Upper lobe of right lung (tissue), 1 donor: ENCODE data around the gene FIGN. TPM values are rescaled to one million over a fixed set of nuclear protein-coding genes. Genes with fewer than 3 reads are reported as not detected.
A peak's percentile ranks its signal among the peaks of the same experiment; 100 is the strongest.

Source experiments
- ATAC-seq: fragments of 200-7000 bp; cut with Tn5 transposase; one replicate; pipeline ENCODE4 v1.9.1; 2020; ENCODE audit warnings: mild to moderate bottlenecking, moderate library complexity
- DNase-seq: peaks from one replicate; pipeline ENCODE4 v3.0.0-alpha.2; 2020
- H3K27ac ChIP-seq: fragments of 200-600 bp; one replicate; pipeline ENCODE4 v1.8.0; 2022
- H3K27me3 ChIP-seq: fragments of 200-600 bp; one replicate; pipeline ENCODE4 v1.8.0; 2022; ENCODE audit warnings: mild to moderate bottlenecking
- H3K36me3 ChIP-seq: fragments of 200-600 bp; one replicate; pipeline ENCODE4 v1.8.0; 2022
- H3K4me1 ChIP-seq: fragments of 200-600 bp; one replicate; pipeline ENCODE4 v1.8.0; 2022
- H3K4me3 ChIP-seq: fragments of 200-600 bp; one replicate; pipeline ENCODE4 v1.8.0; 2022; ENCODE audit warnings: mild to moderate bottlenecking
- H3K9me3 ChIP-seq: fragments of 200-600 bp; one replicate; pipeline ENCODE4 v1.8.0; 2022
- CTCF ChIP-seq: fragments of 200-600 bp; IDR thresholded peaks from one replicate; pipeline ENCODE4 v1.8.0; 2022; ENCODE audit warnings: antibody characterized with exemption
- intact Hi-C: fragments of 100-400 bp; cut with DNase I; formaldehyde crosslinking; loops from one replicate; pipeline ENCODE4 v1.11.0; 2022
- total RNA-seq: library from RNA; stranded (reverse); fragmentation: NEBNext Ultra II Directional; extraction: Animal tissue kit (Norgen Biotek cat#: 25700); gene quantifications from one replicate; pipeline ENCODE4 v1.2.1, GENCODE V29; 2021
- donor health status: DM: no; HTN: yes; CAD: no; lungs with severe emphysema.

Gene FIGN
- total RNA-seq, 1 donor from 2014 or later = 6.5 TPM

DNA sequence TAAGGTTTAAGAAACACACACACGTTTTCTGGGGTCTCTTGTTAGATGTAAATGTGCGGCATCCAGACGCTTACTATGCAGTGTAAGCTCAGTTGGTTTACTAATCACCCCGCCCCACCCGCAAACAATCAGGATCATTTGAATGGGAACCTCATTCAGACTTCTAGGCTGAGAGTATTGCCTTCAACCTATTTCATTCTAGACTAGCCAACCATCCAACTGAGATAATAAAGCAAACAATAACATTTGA lies 1.3 kb upstream of the FIGN start:
- no peak for TF ChIP-seq CTCF
- no peaks in the 10 kb centered on the region for H3K36me3 ChIP-seq
- H3K4me3 ChIP-seq = peak overlapping the region; percentile 66
- no peaks in the 10 kb centered on the region for H3K27me3 ChIP-seq
- intact Hi-C loops = no loop called here
- peak overlapping the region; percentile 85 for H3K27ac ChIP-seq
- H3K9me3 ChIP-seq = no peaks in the 10 kb centered on the region
- no peak for DNase-seq
- H3K4me1 ChIP-seq = no peaks in the 10 kb centered on the region
- no peak for ATAC-seq

DNA sequence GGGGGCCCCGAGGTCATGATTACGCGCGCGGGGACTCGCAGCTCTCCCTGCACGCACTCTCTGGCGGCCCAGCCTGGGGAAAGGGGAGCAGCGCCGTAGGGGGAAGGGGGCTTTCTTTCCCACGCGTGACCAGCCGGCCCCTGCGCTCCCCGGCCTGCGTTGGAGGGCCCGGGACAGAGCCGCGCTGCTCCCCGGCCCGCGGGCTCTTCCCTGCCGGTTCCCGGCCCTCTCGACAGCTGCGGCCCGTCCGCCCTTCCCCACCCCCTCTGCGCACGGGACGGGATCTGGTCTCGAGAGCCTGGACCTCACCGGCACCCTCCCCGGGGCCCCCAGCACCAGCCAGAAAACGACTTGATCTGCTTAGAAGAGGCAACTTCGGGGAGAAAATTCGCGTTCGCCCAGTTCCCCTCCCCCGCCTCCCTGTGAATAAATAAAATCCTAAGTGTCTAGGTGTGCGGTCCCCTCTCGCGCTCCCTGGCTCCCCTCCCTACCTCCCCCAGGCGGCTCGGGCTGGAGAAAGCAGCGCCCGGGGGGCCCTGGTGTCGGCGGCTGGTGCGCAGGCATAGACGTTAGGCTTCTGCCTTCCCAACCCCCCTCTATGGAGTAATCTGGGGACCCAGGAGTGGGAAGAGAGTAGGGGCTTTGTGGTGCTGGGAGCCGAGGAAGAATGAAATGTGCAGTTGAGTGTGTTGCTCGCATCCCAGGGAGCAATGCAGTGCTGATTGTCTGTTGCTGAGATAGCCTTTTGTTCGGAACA lies 803 bp upstream of the FIGN start:
- Histone ChIP-seq H3K27ac (peak overlapping the region; percentile 85), H3K9me3 (no peaks in the 10 kb centered on the region), H3K27me3 (no peaks in the 10 kb centered on the region), H3K4me3 (peak overlapping the region; percentile 66), H3K4me1 (no peaks in the 10 kb centered on the region), H3K36me3 (no peaks in the 10 kb centered on the region)
- peak; percentile 18 for TF ChIP-seq CTCF
- DNase-seq = peak; percentile 75
- ATAC-seq = peak; percentile 78
- intact Hi-C loops = no loop called here

- no peak for DNase-seq
- ATAC-seq = no peak
- no peaks in the 10 kb centered on the region for H3K27me3 ChIP-seq
Observed at GRCh38 chr2:163734881-163735684, 725 bp downstream of the FIGN start.

DNA sequence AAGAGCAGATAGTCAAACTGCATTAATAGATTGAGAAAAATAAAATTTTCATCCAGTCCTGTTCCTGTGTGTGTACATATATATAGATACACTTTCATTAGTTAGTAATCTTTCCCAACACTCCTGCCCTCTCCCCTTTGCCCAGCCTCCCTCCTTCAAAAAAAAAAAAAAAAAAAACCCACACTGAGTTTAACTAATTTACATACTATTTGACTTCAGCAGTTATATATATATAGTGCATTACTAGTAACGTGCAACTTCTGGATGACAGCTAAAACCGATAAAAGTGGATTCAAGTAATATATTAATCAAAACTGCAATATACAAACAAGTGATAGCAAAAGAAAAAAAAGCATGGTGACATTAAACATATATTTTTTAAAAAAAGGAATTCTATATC lies 1.4 kb downstream of the FIGN start:
- Histone ChIP-seq H3K27ac (peak overlapping the region; percentile 85), H3K9me3 (no peaks in the 10 kb centered on the region), H3K4me3 (peak overlapping the region; percentile 66), H3K4me1 (peaks cover 8% of the 10 kb centered on the region), H3K36me3 (no peaks in the 10 kb centered on the region), H3K27me3 (no peaks in the 10 kb centered on the region)
- ATAC-seq (no peak), DNase-seq (no peak)
- intact Hi-C loops = no loop called here
- no peak for TF ChIP-seq CTCF

More at GRCh38 chr2:163734881-163735684, 725 bp downstream of the FIGN start:
- no peaks in the 10 kb centered on the region for H3K36me3 ChIP-seq
- intact Hi-C loops = no loop called here
- H3K27ac ChIP-seq = peak overlapping the region; percentile 85
- TF ChIP-seq CTCF = no peak
- H3K4me3 ChIP-seq = peak overlapping the region; percentile 66
- H3K9me3 ChIP-seq = no peaks in the 10 kb centered on the region
- peaks cover 3% of the 10 kb centered on the region for H3K4me1 ChIP-seq

DNA sequence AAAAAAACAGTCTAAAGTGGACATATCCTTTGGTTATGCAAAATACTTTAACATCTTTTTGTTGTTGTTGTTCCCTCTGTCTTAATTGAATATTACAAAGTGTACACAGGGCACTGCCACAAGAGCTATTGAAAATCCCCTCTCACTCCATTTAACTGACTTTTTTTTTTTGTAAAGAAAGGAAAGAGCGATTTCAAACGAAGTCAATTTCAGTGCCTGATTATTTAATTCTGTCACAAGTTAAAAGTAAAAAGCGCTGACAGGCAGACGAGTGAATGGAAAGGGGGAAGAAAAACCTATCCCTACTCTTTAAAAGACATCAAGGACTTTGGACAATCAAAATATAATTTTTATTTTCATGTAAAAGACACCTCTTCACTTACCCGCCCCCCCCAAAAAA lies 1.9 kb downstream of the FIGN start:
- Histone ChIP-seq H3K27ac (peak overlapping the region; percentile 63), H3K4me3 (peak overlapping the region; percentile 66), H3K9me3 (no peaks in the 10 kb centered on the region), H3K4me1 (peaks cover 8% of the 10 kb centered on the region), H3K27me3 (no peaks in the 10 kb centered on the region), H3K36me3 (no peaks in the 10 kb centered on the region)
- no peak for TF ChIP-seq CTCF
- intact Hi-C loops = no loop called here
- no peak for DNase-seq
- no peak for ATAC-seq
